MM.1S (cell line): ENCODE data around the gene R3HDM2.

Experiments
- CTCF ChIP-seq: fragments of 300-600 bp; sonication (generic); IDR thresholded peaks from 2 replicates; pipeline ENCODE4 v1.5.1; 2016; ENCODE audit warnings: antibody characterized with exemption, low read length, mixed read lengths
- EZH2 ChIP-seq: fragments of 300-600 bp; sonication (generic); optimal IDR thresholded peaks from 2 replicates; pipeline ENCODE3; 2017; ENCODE audit warnings: low read depth, mild to moderate bottlenecking, antibody characterized with exemption, low read length, mixed read lengths
- EZH2phosphoT487 ChIP-seq: fragments of 300-600 bp; sonication (generic); IDR thresholded peaks from 2 replicates; pipeline ENCODE4 v1.6.1; 2018; ENCODE audit warnings: antibody characterized with exemption, low read length

DNA sequence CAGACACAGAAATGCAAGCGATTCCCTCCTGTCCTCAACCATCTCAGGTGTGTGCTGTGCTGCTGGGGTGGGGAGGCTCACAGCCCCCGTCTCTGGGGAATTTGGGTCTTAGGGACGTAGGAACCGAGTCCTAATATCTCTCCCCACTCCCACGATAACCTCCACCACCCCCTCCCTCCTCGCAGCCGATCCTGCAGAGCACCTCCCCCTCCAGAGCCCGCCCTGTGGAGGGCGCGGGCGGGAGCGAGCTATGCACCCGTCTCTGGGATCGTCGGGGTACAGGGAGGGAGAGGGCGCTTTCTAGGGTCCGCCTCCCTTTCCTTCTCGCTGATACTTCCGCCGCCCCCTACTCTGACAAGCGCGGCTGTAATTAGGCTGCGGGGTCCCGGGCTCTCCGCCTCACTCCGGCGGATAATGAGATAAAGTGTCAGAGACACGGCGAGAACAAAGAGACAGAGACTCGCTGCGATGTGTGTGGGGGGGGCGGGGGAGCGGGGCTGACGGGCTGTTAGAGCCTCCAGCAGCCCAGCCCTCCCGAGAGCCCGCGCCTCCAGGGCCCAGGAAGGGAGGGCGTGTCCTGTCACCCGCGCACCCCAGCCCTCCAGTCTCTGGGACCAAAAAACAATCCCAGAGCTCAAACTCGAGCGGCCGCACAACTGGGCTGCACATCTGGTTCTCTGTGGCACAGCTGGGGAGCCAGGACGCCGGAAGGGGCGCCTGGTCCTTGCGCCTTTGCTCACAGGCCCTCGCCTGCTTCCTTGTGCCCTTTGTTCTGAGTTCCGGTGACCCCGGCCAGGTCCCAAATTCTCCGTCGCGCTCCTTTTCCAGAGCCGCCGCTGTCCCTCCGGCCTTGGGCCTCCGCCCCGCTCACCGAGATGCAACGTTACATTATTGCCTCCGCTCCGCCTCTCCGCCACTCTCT, 192.7 kb downstream of the R3HDM2 start:
- TF ChIP-seq CTCF, result no peak
- no peak for TF ChIP-seq EZH2
- TF ChIP-seq EZH2phosphoT487, result no peak
